Parietal lobe (tissue), 2 donors: Measurements from ENCODE around the gene AQP11. TPM values are rescaled to one million over a fixed set of nuclear protein-coding genes. Genes with fewer than 3 reads are reported as not detected.

ENCODE experiments used
- small RNA-seq: library from RNA; depleted of rRNA; stranded (forward); fragments of <200 nt; gene quantifications from one replicate; pipeline ENCODE3, GENCODE V24; 2014; ENCODE audit warnings: low replicate concordance
- total RNA-seq: library from RNA; depleted of rRNA; stranded (reverse); fragments of >200 nt; gene quantifications from one replicate; pipeline ENCODE4 v1.2.3, GENCODE V29; 2014

AQP11 gene, protein sequence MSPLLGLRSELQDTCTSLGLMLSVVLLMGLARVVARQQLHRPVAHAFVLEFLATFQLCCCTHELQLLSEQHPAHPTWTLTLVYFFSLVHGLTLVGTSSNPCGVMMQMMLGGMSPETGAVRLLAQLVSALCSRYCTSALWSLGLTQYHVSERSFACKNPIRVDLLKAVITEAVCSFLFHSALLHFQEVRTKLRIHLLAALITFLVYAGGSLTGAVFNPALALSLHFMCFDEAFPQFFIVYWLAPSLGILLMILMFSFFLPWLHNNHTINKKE
- 6.6 TPM for total RNA-seq

DNA sequence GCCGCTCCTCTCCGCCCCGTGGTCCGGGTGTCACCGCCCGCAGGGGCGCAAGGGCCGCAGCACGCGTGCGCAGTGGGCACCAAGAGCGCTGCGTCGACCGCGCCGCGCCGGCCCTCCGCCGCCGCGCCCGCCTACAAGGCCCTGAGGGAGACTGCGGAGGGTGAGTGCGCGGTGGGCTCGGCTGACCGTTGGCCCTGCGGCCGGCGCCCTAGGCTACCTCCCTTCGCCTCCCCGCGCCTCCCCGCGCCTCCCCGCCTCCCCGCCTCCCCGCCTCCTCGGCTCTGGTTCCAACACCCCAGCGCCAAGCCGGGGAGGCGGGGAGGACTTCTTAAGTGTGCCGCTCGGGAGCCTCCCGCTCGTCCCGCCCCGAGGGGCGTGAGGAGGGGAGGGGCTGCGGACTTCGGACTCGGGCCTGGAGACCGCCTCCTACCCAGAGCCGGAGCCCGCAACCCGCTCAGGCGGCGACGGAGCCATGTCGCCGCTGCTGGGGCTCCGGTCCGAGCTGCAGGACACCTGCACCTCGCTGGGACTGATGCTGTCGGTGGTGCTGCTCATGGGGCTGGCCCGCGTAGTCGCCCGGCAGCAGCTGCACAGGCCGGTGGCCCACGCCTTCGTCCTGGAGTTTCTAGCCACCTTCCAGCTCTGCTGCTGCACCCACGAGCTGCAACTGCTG lies at the start of gene AQP11:
Gene AQP11 (plus strand): TSS at position 433 of the 673 bp plus-strand sequence. CDS start 40 bp downstream, at position 473.

DNA sequence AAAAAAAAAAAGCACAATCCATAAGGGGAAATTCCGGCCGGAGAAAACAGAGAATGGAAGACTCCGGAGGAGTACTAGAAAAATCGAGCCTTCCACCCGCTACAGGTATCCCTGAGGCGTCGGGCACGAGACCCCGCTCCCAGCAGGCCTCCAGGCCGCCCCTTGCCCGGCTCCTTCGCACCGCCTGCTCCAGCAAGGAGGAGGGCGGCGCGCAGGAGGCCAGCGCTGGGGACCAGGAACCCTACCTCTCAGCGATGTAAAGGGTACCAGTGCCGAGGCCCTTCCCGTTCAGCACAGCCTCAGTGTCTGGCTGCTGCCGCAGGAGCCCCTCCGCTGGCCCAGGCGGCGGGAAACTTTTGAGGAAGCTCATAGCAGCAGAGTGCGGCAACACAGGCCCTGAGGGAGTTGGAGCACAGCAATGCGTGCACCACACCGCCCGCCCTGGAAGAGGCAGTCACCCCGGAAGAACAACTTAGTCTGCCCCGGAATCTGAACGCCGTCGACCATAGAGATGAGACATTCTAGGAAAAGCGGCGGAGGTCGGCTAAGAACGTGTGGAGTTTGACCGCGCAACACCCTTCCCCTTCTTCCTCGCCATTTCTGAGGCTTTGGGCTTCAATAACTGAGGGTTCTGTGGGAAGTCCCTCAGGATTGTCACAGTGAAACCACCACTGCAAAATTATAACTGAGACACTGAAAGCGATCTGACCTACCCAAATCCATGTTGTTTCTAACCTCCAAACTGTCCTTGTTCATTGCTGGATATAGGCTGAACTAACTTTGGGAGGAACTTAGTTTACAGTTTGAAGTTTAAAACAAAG lies 47.8 kb downstream of the AQP11 start, which contains the start of gene CLNS1A:
Gene CLNS1A (minus strand): TSS at position 450 of the 821 bp plus-strand sequence. CDS start 80 bp downstream, at position 370.

Small RNA genes within 50 kb of the gene (small RNA-seq; reads per million reads assigned to genes)
- not detected for gene RNU7-59P

Other genes with a start within 250 kb of the AQP11 start
- 98.0 TPM for gene PAK1, start 115.9 kb upstream of the AQP11 start, total RNA-seq
- 148 TPM for gene CLNS1A, start 47.8 kb downstream of the AQP11 start, total RNA-seq
- 127 TPM for gene RSF1, start 230.8 kb downstream of the AQP11 start, total RNA-seq
- 12.8 TPM for gene AAMDC, start 231.2 kb downstream of the AQP11 start, total RNA-seq